Airway epithelial cell (primary cell): Measurements from ENCODE around the gene C12orf42. TPM values are rescaled to one million over a fixed set of nuclear protein-coding genes. Genes with fewer than 3 reads are reported as not detected.

ENCODE experiments used
- total RNA-seq: library from RNA; depleted of rRNA; stranded (reverse); fragments of >200 nt; gene quantifications from 2 replicates; pipeline ENCODE4 v1.2.3, GENCODE V29; 2015

C12orf42 gene
- total RNA-seq = not detected in 2 replicates

DNA sequence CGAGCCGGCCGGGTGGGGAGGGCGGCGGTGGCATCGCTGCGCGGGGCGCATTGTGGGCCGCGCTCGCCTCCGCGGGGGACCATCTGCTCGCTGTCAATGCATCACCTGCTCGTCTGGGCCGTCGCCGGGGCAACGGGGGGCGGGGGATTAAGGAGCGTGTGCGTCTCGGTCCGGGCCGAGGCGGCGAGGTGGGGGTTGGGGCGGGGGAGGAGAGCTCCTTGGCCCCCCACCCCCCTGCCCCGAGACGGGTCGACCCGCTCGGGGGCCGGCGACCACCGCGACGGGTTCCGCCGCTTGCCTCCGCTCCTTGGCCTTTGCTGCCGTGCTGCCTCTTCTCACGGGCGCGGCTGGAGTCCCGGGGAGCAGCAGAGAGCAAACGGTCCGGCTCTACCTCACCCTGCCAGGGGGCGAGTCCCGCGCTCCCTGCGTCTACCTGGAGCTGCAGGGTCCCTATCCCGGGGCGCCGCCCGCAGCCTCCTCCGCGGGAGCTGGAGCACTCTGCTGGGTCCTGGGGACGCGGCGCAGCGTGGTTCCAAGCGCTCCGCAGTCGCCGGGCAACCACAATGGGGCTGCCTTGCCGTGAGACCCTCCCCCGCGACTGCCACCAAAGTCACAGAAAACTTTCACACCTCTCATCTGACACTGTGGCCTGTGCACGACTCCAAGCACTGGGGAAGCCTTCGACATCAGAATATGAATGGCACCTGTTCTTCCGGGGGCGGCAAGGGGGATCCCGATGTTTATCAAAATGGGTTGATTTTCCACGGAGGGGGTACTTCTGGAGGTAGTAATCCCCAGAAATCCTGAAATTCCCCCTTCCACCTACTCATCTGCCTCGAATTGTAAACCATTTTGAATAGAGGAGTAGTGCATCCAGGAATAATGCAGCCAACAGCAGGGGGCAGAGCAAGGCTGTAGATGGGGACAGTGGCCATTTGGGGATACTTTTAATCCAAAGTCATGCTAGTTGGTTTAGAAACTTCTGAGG lies at the start of gene C12orf42:
Gene C12orf42 (minus strand): TSS at position 500 of the 988 bp plus-strand sequence. CDS start 17,542 bp downstream, outside the sequence.

Other genes starting within 250 kb of the C12orf42 start
- not detected in 2 replicates for gene STAB2, start 91.3 kb upstream of the C12orf42 start, total RNA-seq